ENCODE data around the gene BRPF1. TPM values are rescaled to one million over a fixed set of nuclear protein-coding genes. Genes with fewer than 3 reads are reported as not detected.

BRPF1 gene
- total RNA-seq, 1 donor from 2014 or later = 28.0 TPM

- Mint-ChIP-seq H3K4me1 (ENCODE audit: unreplicated experiment) (no peaks in the 10 kb centered on the region), H3K27me3 (no peaks in the 10 kb centered on the region), H3K9me3 (no peaks in the 10 kb centered on the region), H3K36me3 (peaks cover 11% of the 10 kb centered on the region), H3K27ac (no peak overlapping the region), H3K4me3 (no peak overlapping the region)
- DNase-seq (ENCODE audit: extremely low spot score, unreplicated experiment) = no peak
- TF ChIP-seq, protein P1, sequence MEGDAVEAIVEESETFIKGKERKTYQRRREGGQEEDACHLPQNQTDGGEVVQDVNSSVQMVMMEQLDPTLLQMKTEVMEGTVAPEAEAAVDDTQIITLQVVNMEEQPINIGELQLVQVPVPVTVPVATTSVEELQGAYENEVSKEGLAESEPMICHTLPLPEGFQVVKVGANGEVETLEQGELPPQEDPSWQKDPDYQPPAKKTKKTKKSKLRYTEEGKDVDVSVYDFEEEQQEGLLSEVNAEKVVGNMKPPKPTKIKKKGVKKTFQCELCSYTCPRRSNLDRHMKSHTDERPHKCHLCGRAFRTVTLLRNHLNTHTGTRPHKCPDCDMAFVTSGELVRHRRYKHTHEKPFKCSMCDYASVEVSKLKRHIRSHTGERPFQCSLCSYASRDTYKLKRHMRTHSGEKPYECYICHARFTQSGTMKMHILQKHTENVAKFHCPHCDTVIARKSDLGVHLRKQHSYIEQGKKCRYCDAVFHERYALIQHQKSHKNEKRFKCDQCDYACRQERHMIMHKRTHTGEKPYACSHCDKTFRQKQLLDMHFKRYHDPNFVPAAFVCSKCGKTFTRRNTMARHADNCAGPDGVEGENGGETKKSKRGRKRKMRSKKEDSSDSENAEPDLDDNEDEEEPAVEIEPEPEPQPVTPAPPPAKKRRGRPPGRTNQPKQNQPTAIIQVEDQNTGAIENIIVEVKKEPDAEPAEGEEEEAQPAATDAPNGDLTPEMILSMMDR (conservative IDR thresholded peaks at IDR 0.05) = no peak
Measured at GRCh38 chr3:9686050-9686550, 45.4 kb upstream of the BRPF1 start.

DNA sequence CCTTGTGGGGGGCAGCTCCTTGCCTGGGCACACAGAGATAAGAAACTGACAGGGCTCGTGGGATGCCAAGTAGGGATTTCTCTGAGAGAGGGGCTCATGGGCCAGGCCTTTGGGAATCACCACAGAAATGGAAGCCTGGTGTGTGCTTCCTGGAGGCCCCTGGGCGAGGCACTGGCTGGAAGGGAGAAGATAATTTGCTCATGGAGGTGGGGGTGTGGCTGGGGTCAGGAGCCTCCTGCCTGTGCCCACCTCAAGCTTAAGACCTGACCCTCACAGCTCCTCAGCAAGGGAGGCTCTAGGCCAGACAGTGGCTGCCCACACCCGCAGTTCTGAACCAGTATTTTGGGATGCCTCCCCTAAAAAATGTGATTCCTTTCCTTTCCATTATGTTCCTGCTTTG, 44.8 kb upstream of the BRPF1 start:
- peaks cover 5% of the 10 kb centered on the region for H3K36me3 Mint-ChIP-seq
- H3K4me3 Mint-ChIP-seq = no peak overlapping the region
- TF ChIP-seq, protein P1 (conservative IDR thresholded peaks at IDR 0.05) = no peak
- H3K27ac Mint-ChIP-seq = no peak overlapping the region
- H3K27me3 Mint-ChIP-seq = no peaks in the 10 kb centered on the region
- H3K4me1 Mint-ChIP-seq (ENCODE audit: unreplicated experiment) = no peaks in the 10 kb centered on the region
- DNase-seq (ENCODE audit: extremely low spot score, unreplicated experiment) = no peak
- no peaks in the 10 kb centered on the region for H3K9me3 Mint-ChIP-seq

DNA sequence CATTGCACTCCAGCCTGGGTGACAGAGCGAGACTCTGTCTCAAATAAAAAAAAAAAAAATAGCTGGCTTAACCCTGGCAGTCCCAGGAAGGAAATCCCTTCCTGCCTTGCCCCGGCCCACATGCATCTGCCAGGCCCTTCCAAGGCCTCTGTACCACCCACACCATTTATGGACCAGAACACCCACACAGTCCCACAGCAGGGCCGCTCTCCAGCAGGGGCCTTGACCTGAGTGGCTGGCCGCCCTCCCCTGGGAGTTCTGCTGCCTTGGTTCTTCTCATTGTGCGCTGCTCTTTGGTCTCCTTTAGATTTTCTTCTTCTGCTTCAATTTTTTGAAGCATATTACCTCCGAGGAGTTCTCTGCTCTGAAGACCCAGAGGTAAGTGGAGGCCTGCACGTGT, 44.0 kb upstream of the BRPF1 start:
- H3K9me3 Mint-ChIP-seq = no peaks in the 10 kb centered on the region
- no peaks in the 10 kb centered on the region for H3K4me1 Mint-ChIP-seq (ENCODE audit: unreplicated experiment)
- H3K27ac Mint-ChIP-seq = no peak overlapping the region
- no peak overlapping the region for H3K4me3 Mint-ChIP-seq
- no peak for DNase-seq (ENCODE audit: extremely low spot score, unreplicated experiment)
- H3K36me3 Mint-ChIP-seq = peaks cover 3% of the 10 kb centered on the region
- TF ChIP-seq, protein P1 (conservative IDR thresholded peaks at IDR 0.05) = no peak
- no peaks in the 10 kb centered on the region for H3K27me3 Mint-ChIP-seq

DNA sequence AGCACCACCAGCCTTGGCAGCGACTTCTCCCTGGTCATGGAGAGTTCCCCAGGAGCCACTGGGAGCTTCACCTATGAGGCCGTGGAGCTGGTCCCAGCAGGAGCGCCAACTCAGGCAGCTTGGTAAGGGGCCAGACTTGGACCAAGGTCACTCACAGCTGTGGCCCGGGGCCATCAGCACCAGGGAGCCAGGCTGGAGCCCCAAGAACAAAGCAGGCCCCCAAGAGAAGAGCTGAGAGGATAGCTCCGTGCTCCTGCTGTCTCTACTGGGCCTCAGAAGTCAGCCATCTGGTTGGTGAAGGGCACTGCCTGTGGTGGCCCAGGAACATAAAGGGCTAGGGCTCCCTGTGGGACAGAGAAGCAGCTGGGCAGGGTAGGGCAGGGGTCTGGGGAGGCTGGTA, 42.6 kb upstream of the BRPF1 start:
- no peak for DNase-seq (ENCODE audit: extremely low spot score, unreplicated experiment)
- no peaks in the 10 kb centered on the region for H3K4me1 Mint-ChIP-seq (ENCODE audit: unreplicated experiment)
- H3K4me3 Mint-ChIP-seq = no peak overlapping the region
- no peak overlapping the region for H3K27ac Mint-ChIP-seq
- H3K9me3 Mint-ChIP-seq = no peaks in the 10 kb centered on the region
- peaks cover 7% of the 10 kb centered on the region for H3K36me3 Mint-ChIP-seq
- TF ChIP-seq, protein P1 (conservative IDR thresholded peaks at IDR 0.05) = no peak
- H3K27me3 Mint-ChIP-seq = no peaks in the 10 kb centered on the region

DNA sequence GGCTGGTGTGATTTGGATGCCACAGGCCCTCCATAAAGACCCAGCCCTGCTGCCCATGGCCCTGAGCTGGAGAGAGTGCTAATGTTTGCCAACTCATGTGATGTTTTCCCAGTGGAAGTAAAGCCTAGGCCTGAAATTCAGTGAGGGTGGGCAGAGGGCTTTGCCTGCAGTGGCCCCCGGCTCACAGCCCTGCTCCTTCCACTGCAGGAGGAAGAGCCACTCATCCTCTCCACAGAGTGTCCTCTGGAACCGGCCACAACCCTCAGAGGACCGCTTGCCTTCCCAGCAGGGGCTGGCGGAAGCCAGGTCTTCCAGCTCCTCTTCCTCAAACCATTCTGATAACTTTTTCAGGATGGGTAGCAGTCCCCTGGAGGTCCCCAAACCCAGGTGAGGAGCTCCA, 41.8 kb upstream of the BRPF1 start:
- Mint-ChIP-seq H3K27ac (no peak overlapping the region), H3K4me3 (no peak overlapping the region), H3K4me1 (ENCODE audit: unreplicated experiment) (no peaks in the 10 kb centered on the region), H3K36me3 (peaks cover 7% of the 10 kb centered on the region), H3K27me3 (no peaks in the 10 kb centered on the region), H3K9me3 (no peaks in the 10 kb centered on the region)
- no peak for DNase-seq (ENCODE audit: extremely low spot score, unreplicated experiment)
- TF ChIP-seq, protein P1 (conservative IDR thresholded peaks at IDR 0.05) = no peak

All from type B pancreatic cell (in vitro differentiated cells).